Esophagus (tissue), 2 donors: Measurements from ENCODE around the gene TEKT2. TPM values are rescaled to one million over a fixed set of nuclear protein-coding genes. Genes with fewer than 3 reads are reported as not detected.

ENCODE experiments used
- H3K27ac ChIP-seq, 2 donors: one replicate each; pipeline ENCODE4 v1.5.1; 2013; ENCODE audit warnings: low read depth in 2 of 2, mild to moderate bottlenecking in 2 of 2, inconsistent platforms in 1 of 2, low read length in 1 of 2, moderate library complexity in 1 of 2
- H3K27me3 ChIP-seq, 2 donors: one replicate each; pipeline ENCODE4 v1.6.1; 2013; ENCODE audit warnings: low read length in 2 of 2, control low read depth in 1 of 2, mild to moderate bottlenecking in 1 of 2; ENCODE audit not compliant: insufficient read depth in 2 of 2, control insufficient read depth in 1 of 2
- H3K36me3 ChIP-seq, 2 donors: one replicate each; pipeline ENCODE4 v1.6.1; 2013; ENCODE audit warnings: low read length in 1 of 2; ENCODE audit not compliant: control insufficient read depth in 2 of 2, insufficient read depth in 2 of 2
- H3K4me1 ChIP-seq, 2 donors: one replicate each; pipeline ENCODE4 v1.6.1; 2013; ENCODE audit warnings: low read length in 1 of 2; ENCODE audit not compliant: control insufficient read depth in 2 of 2, insufficient read depth in 2 of 2
- H3K4me3 ChIP-seq, 2 donors: one replicate each; pipeline ENCODE4 v1.5.1; 2013; ENCODE audit warnings: low read length in 2 of 2, mild to moderate bottlenecking in 2 of 2, low read depth in 1 of 2, moderate library complexity in 1 of 2
- H3K9me3 ChIP-seq, 2 donors: one replicate each; pipeline ENCODE4 v1.6.1; 2013; ENCODE audit warnings: mild to moderate bottlenecking in 2 of 2, low read depth in 1 of 2, low read length in 1 of 2, moderate library complexity in 1 of 2; ENCODE audit not compliant: control insufficient read depth in 2 of 2, insufficient read depth in 1 of 2
- WGBS, 2 donors: extraction: QIAGEN DNeasy Blood & Tissue Kit; methylation state at CpG; one replicate each; pipeline ENCODE4 v1.1.7; 2013; 5-methylcytosine and 5-hydroxymethylcytosine counted together
- polyA plus RNA-seq, 2 donors: library from polyadenylated mRNA; stranded (reverse); fragments of 200-250 nt; gene quantifications; one replicate each; pipeline ENCODE4 v1.2.3, GENCODE V29; 2013
- donor health status: healthy with polysubstance abuse.
- donor health status: Bipolar disorder and iron deficiency.

Gene TEKT2
- polyA plus RNA-seq, 2 donors = 0.09 to 0.39 TPM

- H3K27me3 ChIP-seq = no peaks in the 10 kb centered on the region
- H3K9me3 ChIP-seq = no peaks in the 10 kb centered on the region
- WGBS, 2 donors = 88% methylated on average over 9 of the region's 9 CpGs
Observed at GRCh38 chr1:36112823-36113222, 28.9 kb downstream of the TEKT2 start.

GRCh38 chr1:36114371-36114770 is 30.5 kb downstream of the TEKT2 start:
- Histone ChIP-seq H3K4me3 (no peak overlapping the region), H3K27ac (peak overlapping the region in 1 of 2 donors; percentile 14), H3K27me3 (no peaks in the 10 kb centered on the region), H3K9me3 (no peaks in the 10 kb centered on the region), H3K36me3 (no peaks in the 10 kb centered on the region), H3K4me1 (no peaks in the 10 kb centered on the region)
- whole genome bisulfite sequencing, 2 donors = 66 to 68% methylated on average over 5 of the region's 5 CpGs

More at GRCh38 chr1:36112823-36113222, 28.9 kb downstream of the TEKT2 start:
- Histone ChIP-seq H3K36me3 (no peaks in the 10 kb centered on the region), H3K27ac (no peak overlapping the region), H3K4me1 (no peaks in the 10 kb centered on the region), H3K4me3 (no peak overlapping the region)

- no peaks in the 10 kb centered on the region for H3K27me3 ChIP-seq
- H3K9me3 ChIP-seq = no peaks in the 10 kb centered on the region
- WGBS, 2 donors = 58 to 65% methylated on average over 18 of the region's 18 CpGs
- no peaks in the 10 kb centered on the region for H3K36me3 ChIP-seq
- no peak overlapping the region for H3K4me3 ChIP-seq
- peak overlapping the region; percentile 34 to 41 for H3K27ac ChIP-seq
- H3K4me1 ChIP-seq = no peaks in the 10 kb centered on the region
Observed at GRCh38 chr1:36115200-36115669, 31.3 kb downstream of the TEKT2 start.

GRCh38 chr1:36115931-36116330 is 32.0 kb downstream of the TEKT2 start:
- Histone ChIP-seq H3K27me3 (no peaks in the 10 kb centered on the region), H3K27ac (peak overlapping the region; percentile 24 to 26), H3K9me3 (no peaks in the 10 kb centered on the region), H3K4me3 (no peak overlapping the region), H3K4me1 (no peaks in the 10 kb centered on the region), H3K36me3 (no peaks in the 10 kb centered on the region)
- WGBS, 2 donors = 69 to 74% methylated on average over 5 of the region's 5 CpGs

- Histone ChIP-seq H3K27ac (no peak overlapping the region), H3K9me3 (no peaks in the 10 kb centered on the region), H3K27me3 (no peaks in the 10 kb centered on the region), H3K36me3 (no peaks in the 10 kb centered on the region), H3K4me3 (no peak overlapping the region), H3K4me1 (no peaks in the 10 kb centered on the region)
- 81 to 85% methylated on average over 5 of the region's 5 CpGs for WGBS, 2 donors
Observed at GRCh38 chr1:36116901-36117300, 33.0 kb downstream of the TEKT2 start.

- 64 to 70% methylated on average over 10 of the region's 10 CpGs for WGBS, 2 donors
- no peak overlapping the region for H3K27ac ChIP-seq
- no peaks in the 10 kb centered on the region for H3K36me3 ChIP-seq
- H3K4me3 ChIP-seq = no peak overlapping the region
- peaks cover 0 to 2% of the 10 kb centered on the region in 2 donors for H3K4me1 ChIP-seq
- H3K27me3 ChIP-seq = no peaks in the 10 kb centered on the region
- H3K9me3 ChIP-seq = no peaks in the 10 kb centered on the region
Observed at GRCh38 chr1:36118447-36119204, 34.7 kb downstream of the TEKT2 start.

GRCh38 chr1:36119456-36119855 is 35.6 kb downstream of the TEKT2 start:
- H3K4me1 ChIP-seq = peaks cover 0 to 2% of the 10 kb centered on the region in 2 donors
- 58 to 66% methylated on average over 9 of the region's 9 CpGs for WGBS, 2 donors
- H3K36me3 ChIP-seq = no peaks in the 10 kb centered on the region
- H3K4me3 ChIP-seq = no peak overlapping the region
- H3K27me3 ChIP-seq = no peaks in the 10 kb centered on the region
- peak overlapping the region; percentile 36 to 37 for H3K27ac ChIP-seq
- H3K9me3 ChIP-seq = no peaks in the 10 kb centered on the region

GRCh38 chr1:36122062-36123030 is 38.5 kb downstream of the TEKT2 start:
- Histone ChIP-seq H3K4me1 (peaks cover 2 to 8% of the 10 kb centered on the region in 2 donors), H3K27me3 (no peaks in the 10 kb centered on the region), H3K4me3 (no peak overlapping the region), H3K9me3 (no peaks in the 10 kb centered on the region), H3K27ac (peak overlapping the region in 1 of 2 donors; percentile 45), H3K36me3 (no peaks in the 10 kb centered on the region)
- 83 to 89% methylated on average over 12 of the region's 12 CpGs for WGBS, 2 donors

GRCh38 chr1:36123356-36123755 is 39.5 kb downstream of the TEKT2 start:
- Histone ChIP-seq H3K36me3 (no peaks in the 10 kb centered on the region), H3K27ac (peak overlapping the region in 1 of 2 donors; percentile 45), H3K4me3 (no peak overlapping the region), H3K9me3 (no peaks in the 10 kb centered on the region), H3K4me1 (peaks cover 2 to 8% of the 10 kb centered on the region in 2 donors), H3K27me3 (no peaks in the 10 kb centered on the region)
- WGBS, 2 donors = 62 to 67% methylated on average over 8 of the region's 8 CpGs
